ENCODE results near the gene PREX1. TPM values are rescaled to one million over a fixed set of nuclear protein-coding genes. Genes with fewer than 3 reads are reported as not detected.

PREX1 gene
- total and polyA plus RNA-seq, 2 experiments from 2014 or later, result 2.4 to 10.3 TPM

DNA sequence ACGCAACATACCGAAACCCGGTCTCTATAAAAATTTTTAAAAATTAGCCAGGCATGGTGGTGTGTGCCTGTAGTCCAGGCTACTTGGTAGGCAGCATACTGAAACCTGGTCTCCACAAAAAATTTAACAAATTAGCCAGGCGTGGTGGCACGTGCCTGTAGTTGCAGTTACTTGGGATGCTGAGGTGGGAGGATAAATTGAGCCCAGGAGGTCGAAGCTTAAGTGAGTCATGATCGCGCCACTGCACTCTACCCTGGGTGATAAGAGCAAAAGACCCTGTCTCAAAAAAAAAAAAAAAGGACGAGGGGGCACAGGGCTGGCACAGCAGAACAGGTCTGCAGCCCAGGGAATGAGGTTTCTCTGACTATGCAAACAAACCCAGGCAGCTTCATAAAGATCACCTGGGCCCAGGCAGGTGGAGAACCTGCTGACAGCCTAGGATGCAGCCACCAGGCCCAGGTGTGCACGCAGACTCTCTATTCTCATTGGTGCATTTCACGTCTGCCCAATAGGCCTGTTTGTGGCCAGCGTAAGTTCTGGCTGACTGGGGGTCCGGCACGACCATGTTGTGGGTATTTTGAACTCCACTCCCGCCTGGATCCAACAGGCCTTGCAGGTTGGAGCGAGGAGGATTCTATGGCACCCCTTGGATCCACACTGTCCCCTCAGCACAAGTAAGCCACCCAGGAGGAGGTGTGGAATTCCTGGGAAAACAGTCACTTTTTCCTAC is 204.5 kb downstream of the PREX1 start:
- no peaks in the 10 kb centered on the region for H3K9me2 ChIP-seq (ENCODE audit: insufficient read depth)
- no peak overlapping the region for H3K27ac Mint-ChIP-seq
- DNase-seq (ENCODE audit: low spot score) (no peak), ATAC-seq (no peak)
- no peaks in the 10 kb centered on the region for H3K79me2 ChIP-seq (replicated peaks; ENCODE audit: insufficient read depth)
- no peaks in the 10 kb centered on the region for H3K36me3 ChIP-seq (ENCODE audit: insufficient read depth)
- H3K36me3 Mint-ChIP-seq (ENCODE audit: low read depth), result no peaks in the 10 kb centered on the region
- no peak overlapping the region for H3K4me2 ChIP-seq
- H3K4me1 ChIP-seq (ENCODE audit: insufficient read depth), result no peaks in the 10 kb centered on the region; the same call in 1 of the 2 replicates
- no peak overlapping the region for H3K4me3 ChIP-seq
- no peak overlapping the region for H2AFZ ChIP-seq
- no peaks in the 10 kb centered on the region for H3F3A ChIP-seq (replicated peaks; ENCODE audit: low read depth)
- peaks cover 2% of the 10 kb centered on the region for H3K27me3 Mint-ChIP-seq (ENCODE audit: insufficient read depth, low read depth, poor library complexity)
- H3K4me3 Mint-ChIP-seq, result no peak overlapping the region
- no peak for TF ChIP-seq ZNF114 (CRISPR knock-in tag; IDR thresholded peaks at IDR 0.05)
- no peak for TF ChIP-seq NANOG (IDR thresholded peaks at IDR 0.05; ENCODE audit: borderline replicate concordance)
- TF ChIP-seq POLR2AphosphoS5 (IDR thresholded peaks at IDR 0.05; ENCODE audit: low read depth), result no peak
- TF ChIP-seq, protein P1, sequence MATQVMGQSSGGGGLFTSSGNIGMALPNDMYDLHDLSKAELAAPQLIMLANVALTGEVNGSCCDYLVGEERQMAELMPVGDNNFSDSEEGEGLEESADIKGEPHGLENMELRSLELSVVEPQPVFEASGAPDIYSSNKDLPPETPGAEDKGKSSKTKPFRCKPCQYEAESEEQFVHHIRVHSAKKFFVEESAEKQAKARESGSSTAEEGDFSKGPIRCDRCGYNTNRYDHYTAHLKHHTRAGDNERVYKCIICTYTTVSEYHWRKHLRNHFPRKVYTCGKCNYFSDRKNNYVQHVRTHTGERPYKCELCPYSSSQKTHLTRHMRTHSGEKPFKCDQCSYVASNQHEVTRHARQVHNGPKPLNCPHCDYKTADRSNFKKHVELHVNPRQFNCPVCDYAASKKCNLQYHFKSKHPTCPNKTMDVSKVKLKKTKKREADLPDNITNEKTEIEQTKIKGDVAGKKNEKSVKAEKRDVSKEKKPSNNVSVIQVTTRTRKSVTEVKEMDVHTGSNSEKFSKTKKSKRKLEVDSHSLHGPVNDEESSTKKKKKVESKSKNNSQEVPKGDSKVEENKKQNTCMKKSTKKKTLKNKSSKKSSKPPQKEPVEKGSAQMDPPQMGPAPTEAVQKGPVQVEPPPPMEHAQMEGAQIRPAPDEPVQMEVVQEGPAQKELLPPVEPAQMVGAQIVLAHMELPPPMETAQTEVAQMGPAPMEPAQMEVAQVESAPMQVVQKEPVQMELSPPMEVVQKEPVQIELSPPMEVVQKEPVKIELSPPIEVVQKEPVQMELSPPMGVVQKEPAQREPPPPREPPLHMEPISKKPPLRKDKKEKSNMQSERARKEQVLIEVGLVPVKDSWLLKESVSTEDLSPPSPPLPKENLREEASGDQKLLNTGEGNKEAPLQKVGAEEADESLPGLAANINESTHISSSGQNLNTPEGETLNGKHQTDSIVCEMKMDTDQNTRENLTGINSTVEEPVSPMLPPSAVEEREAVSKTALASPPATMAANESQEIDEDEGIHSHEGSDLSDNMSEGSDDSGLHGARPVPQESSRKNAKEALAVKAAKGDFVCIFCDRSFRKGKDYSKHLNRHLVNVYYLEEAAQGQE (IDR thresholded peaks at IDR 0.05; ENCODE audit: unreplicated experiment), result no peak
- TF ChIP-seq, protein P2, sequence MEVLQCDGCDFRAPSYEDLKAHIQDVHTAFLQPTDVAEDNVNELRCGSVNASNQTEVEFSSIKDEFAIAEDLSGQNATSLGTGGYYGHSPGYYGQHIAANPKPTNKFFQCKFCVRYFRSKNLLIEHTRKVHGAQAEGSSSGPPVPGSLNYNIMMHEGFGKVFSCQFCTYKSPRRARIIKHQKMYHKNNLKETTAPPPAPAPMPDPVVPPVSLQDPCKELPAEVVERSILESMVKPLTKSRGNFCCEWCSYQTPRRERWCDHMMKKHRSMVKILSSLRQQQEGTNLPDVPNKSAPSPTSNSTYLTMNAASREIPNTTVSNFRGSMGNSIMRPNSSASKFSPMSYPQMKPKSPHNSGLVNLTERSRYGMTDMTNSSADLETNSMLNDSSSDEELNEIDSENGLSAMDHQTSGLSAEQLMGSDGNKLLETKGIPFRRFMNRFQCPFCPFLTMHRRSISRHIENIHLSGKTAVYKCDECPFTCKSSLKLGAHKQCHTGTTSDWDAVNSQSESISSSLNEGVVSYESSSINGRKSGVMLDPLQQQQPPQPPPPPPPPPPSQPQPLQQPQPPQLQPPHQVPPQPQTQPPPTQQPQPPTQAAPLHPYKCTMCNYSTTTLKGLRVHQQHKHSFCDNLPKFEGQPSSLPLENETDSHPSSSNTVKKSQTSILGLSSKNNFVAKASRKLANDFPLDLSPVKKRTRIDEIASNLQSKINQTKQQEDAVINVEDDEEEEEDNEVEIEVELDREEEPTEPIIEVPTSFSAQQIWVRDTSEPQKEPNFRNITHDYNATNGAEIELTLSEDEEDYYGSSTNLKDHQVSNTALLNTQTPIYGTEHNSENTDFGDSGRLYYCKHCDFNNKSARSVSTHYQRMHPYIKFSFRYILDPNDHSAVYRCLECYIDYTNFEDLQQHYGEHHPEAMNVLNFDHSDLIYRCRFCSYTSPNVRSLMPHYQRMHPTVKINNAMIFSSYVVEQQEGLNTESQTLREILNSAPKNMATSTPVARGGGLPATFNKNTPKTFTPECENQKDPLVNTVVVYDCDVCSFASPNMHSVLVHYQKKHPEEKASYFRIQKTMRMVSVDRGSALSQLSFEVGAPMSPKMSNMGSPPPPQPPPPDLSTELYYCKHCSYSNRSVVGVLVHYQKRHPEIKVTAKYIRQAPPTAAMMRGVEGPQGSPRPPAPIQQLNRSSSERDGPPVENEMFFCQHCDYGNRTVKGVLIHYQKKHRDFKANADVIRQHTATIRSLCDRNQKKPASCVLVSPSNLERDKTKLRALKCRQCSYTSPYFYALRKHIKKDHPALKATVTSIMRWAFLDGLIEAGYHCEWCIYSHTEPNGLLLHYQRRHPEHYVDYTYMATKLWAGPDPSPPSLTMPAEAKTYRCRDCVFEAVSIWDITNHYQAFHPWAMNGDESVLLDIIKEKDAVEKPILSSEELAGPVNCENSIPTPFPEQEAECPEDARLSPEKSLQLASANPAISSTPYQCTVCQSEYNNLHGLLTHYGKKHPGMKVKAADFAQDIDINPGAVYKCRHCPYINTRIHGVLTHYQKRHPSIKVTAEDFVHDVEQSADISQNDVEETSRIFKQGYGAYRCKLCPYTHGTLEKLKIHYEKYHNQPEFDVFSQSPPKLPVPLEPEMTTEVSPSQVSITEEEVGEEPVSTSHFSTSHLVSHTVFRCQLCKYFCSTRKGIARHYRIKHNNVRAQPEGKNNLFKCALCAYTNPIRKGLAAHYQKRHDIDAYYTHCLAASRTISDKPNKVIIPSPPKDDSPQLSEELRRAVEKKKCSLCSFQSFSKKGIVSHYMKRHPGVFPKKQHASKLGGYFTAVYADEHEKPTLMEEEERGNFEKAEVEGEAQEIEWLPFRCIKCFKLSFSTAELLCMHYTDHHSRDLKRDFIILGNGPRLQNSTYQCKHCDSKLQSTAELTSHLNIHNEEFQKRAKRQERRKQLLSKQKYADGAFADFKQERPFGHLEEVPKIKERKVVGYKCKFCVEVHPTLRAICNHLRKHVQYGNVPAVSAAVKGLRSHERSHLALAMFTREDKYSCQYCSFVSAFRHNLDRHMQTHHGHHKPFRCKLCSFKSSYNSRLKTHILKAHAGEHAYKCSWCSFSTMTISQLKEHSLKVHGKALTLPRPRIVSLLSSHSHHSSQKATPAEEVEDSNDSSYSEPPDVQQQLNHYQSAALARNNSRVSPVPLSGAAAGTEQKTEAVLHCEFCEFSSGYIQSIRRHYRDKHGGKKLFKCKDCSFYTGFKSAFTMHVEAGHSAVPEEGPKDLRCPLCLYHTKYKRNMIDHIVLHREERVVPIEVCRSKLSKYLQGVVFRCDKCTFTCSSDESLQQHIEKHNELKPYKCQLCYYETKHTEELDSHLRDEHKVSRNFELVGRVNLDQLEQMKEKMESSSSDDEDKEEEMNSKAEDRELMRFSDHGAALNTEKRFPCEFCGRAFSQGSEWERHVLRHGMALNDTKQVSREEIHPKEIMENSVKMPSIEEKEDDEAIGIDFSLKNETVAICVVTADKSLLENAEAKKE (CRISPR knock-in tag; IDR thresholded peaks at IDR 0.05), result no peak
- no peak for TF ChIP-seq EZH2 (IDR thresholded peaks at IDR 0.05; ENCODE audit: low read depth, unreplicated experiment)
- no peak for TF ChIP-seq JUNB (IDR thresholded peaks at IDR 0.05; ENCODE audit: unreplicated experiment)
- no peak for TF ChIP-seq ZNF331 (CRISPR knock-in tag; IDR thresholded peaks at IDR 0.05; ENCODE audit: low read depth)
- no peak for TF ChIP-seq CREB1 (CRISPR knock-in tag; IDR thresholded peaks at IDR 0.05; ENCODE audit: low read depth)
- TF ChIP-seq STAT1 (IDR thresholded peaks at IDR 0.05; ENCODE audit: unreplicated experiment), result no peak
- TF ChIP-seq, protein P3, sequence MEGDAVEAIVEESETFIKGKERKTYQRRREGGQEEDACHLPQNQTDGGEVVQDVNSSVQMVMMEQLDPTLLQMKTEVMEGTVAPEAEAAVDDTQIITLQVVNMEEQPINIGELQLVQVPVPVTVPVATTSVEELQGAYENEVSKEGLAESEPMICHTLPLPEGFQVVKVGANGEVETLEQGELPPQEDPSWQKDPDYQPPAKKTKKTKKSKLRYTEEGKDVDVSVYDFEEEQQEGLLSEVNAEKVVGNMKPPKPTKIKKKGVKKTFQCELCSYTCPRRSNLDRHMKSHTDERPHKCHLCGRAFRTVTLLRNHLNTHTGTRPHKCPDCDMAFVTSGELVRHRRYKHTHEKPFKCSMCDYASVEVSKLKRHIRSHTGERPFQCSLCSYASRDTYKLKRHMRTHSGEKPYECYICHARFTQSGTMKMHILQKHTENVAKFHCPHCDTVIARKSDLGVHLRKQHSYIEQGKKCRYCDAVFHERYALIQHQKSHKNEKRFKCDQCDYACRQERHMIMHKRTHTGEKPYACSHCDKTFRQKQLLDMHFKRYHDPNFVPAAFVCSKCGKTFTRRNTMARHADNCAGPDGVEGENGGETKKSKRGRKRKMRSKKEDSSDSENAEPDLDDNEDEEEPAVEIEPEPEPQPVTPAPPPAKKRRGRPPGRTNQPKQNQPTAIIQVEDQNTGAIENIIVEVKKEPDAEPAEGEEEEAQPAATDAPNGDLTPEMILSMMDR (conservative IDR thresholded peaks at IDR 0.05; ENCODE audit: low read depth in 2 of 2), result no peak
- TF ChIP-seq EZH2phosphoT487 (IDR thresholded peaks at IDR 0.05; ENCODE audit: unreplicated experiment), result no peak
- TF ChIP-seq, protein P4, sequence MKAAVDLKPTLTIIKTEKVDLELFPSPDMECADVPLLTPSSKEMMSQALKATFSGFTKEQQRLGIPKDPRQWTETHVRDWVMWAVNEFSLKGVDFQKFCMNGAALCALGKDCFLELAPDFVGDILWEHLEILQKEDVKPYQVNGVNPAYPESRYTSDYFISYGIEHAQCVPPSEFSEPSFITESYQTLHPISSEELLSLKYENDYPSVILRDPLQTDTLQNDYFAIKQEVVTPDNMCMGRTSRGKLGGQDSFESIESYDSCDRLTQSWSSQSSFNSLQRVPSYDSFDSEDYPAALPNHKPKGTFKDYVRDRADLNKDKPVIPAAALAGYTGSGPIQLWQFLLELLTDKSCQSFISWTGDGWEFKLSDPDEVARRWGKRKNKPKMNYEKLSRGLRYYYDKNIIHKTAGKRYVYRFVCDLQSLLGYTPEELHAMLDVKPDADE (IDR thresholded peaks at IDR 0.05), result no peak
- H3K9me3 Mint-ChIP-seq, result no peaks in the 10 kb centered on the region
- no peak overlapping the region for H3K27ac ChIP-seq (ENCODE audit: low read depth)
- peaks cover 5% of the 10 kb centered on the region for H3K4me1 Mint-ChIP-seq
- H3K27me3 ChIP-seq (ENCODE audit: insufficient read depth), result no peaks in the 10 kb centered on the region
- H4K20me1 ChIP-seq (replicated peaks; ENCODE audit: insufficient read depth), result no peaks in the 10 kb centered on the region
